MM.1S (cell line): ENCODE results near the gene SLC39A2.

ENCODE experiments used
- DNase-seq: peaks from one replicate; pipeline ENCODE4 v3.0.0-alpha.2; 2015
- H2AFZ ChIP-seq: fragments of 300-600 bp; sonication (generic); 2 replicates; pipeline ENCODE4 v1.6.0; 2016; ENCODE audit warnings: antibody characterized with exemption, low read length
- H3F3A ChIP-seq: fragments of 300-600 bp; sonication (generic); 2 replicates; pipeline ENCODE4 v1.6.1; 2016; ENCODE audit warnings: mild to moderate bottlenecking, antibody characterized with exemption, low read length, moderate library complexity, mixed read lengths; ENCODE audit not compliant: insufficient read depth
- H3K27ac ChIP-seq: fragments of 300-600 bp; sonication (generic); 2 replicates; pipeline ENCODE4 v1.5.1; 2016; ENCODE audit warnings: mild to moderate bottlenecking, low read length
- H3K27me3 ChIP-seq: fragments of 300-600 bp; sonication (generic); replicated peaks from 2 replicates; pipeline ENCODE4 v1.6.0; 2016; ENCODE audit warnings: low read length; ENCODE audit not compliant: insufficient read depth
- H3K36me3 ChIP-seq: fragments of 300-600 bp; sonication (generic); replicated peaks from 2 replicates; pipeline ENCODE4 v1.6.1; 2016; ENCODE audit warnings: mild to moderate bottlenecking, low read length, mixed read lengths; ENCODE audit not compliant: insufficient read depth
- H3K4me1 ChIP-seq: fragments of 300-600 bp; sonication (generic); 2 replicates; pipeline ENCODE4 v1.6.1; 2016; ENCODE audit warnings: low read length, mixed read lengths
- H3K4me2 ChIP-seq: fragments of 300-600 bp; sonication (generic); 2 replicates; pipeline ENCODE4 v1.6.0; 2016; ENCODE audit warnings: low read depth, low read length
- H3K4me3 ChIP-seq: fragments of 300-600 bp; sonication (generic); 2 replicates; pipeline ENCODE4 v1.5.1; 2016; ENCODE audit warnings: low read length, mixed read lengths
- H3K79me2 ChIP-seq: fragments of 300-600 bp; sonication (generic); 2 replicates; pipeline ENCODE4 v1.6.1; 2016; ENCODE audit warnings: mixed run types, low read length, mixed read lengths
- H3K9ac ChIP-seq: fragments of 300-600 bp; sonication (generic); 2 replicates; pipeline ENCODE4 v1.6.1; 2016; ENCODE audit warnings: low read length, mixed read lengths
- H3K9me2 ChIP-seq: fragments of 300-600 bp; sonication (generic); replicated peaks from 2 replicates; pipeline ENCODE4 v1.6.1; 2016; ENCODE audit warnings: mild to moderate bottlenecking, low read length, mixed read lengths; ENCODE audit not compliant: insufficient read depth
- H3K9me3 ChIP-seq: fragments of 300-600 bp; sonication (generic); replicated peaks from 2 replicates; pipeline ENCODE4 v1.6.1; 2016; ENCODE audit warnings: mild to moderate bottlenecking, low read length, mixed read lengths; ENCODE audit not compliant: insufficient read depth
- H4K20me1 ChIP-seq: fragments of 300-600 bp; sonication (generic); 2 replicates; pipeline ENCODE4 v1.6.1; 2016; ENCODE audit warnings: mild to moderate bottlenecking, low read length, moderate library complexity, mixed read lengths; ENCODE audit not compliant: insufficient read depth
- CTCF ChIP-seq: fragments of 300-600 bp; sonication (generic); IDR thresholded peaks from 2 replicates; pipeline ENCODE4 v1.5.1; 2016; ENCODE audit warnings: antibody characterized with exemption, low read length, mixed read lengths
- EZH2 ChIP-seq: fragments of 300-600 bp; sonication (generic); optimal IDR thresholded peaks from 2 replicates; pipeline ENCODE3; 2017; ENCODE audit warnings: low read depth, mild to moderate bottlenecking, antibody characterized with exemption, low read length, mixed read lengths
- EZH2phosphoT487 ChIP-seq: fragments of 300-600 bp; sonication (generic); IDR thresholded peaks from 2 replicates; pipeline ENCODE4 v1.6.1; 2018; ENCODE audit warnings: antibody characterized with exemption, low read length

Gene SLC39A2

GRCh38 chr14:21023174-21023573, 24.1 kb downstream of the SLC39A2 start:
- no peaks in the 10 kb centered on the region for H3K79me2 ChIP-seq
- no peaks in the 10 kb centered on the region for H4K20me1 ChIP-seq
- TF ChIP-seq EZH2 (no peak), EZH2phosphoT487 (no peak), CTCF (no peak)
- no peak overlapping the region for H3K4me3 ChIP-seq
- no peak overlapping the region for H3K9ac ChIP-seq
- no peak overlapping the region for H3K4me2 ChIP-seq
- no peak for DNase-seq
- no peaks in the 10 kb centered on the region for H3K27me3 ChIP-seq
- no peaks in the 10 kb centered on the region for H3F3A ChIP-seq
- H3K27ac ChIP-seq, result no peak overlapping the region
- no peaks in the 10 kb centered on the region for H3K9me2 ChIP-seq
- H3K36me3 ChIP-seq, result no peaks in the 10 kb centered on the region
- no peaks in the 10 kb centered on the region for H3K4me1 ChIP-seq
- no peak overlapping the region for H2AFZ ChIP-seq
- no peaks in the 10 kb centered on the region for H3K9me3 ChIP-seq

- no peaks in the 10 kb centered on the region for H4K20me1 ChIP-seq
- no peaks in the 10 kb centered on the region for H3K36me3 ChIP-seq
- H3K79me2 ChIP-seq, result no peaks in the 10 kb centered on the region
- no peaks in the 10 kb centered on the region for H3K4me1 ChIP-seq
- TF ChIP-seq EZH2phosphoT487 (no peak), EZH2 (no peak), CTCF (no peak)
- H3F3A ChIP-seq, result no peaks in the 10 kb centered on the region
- DNase-seq, result no peak
- H3K27me3 ChIP-seq, result no peaks in the 10 kb centered on the region
- no peak overlapping the region for H3K27ac ChIP-seq
- H2AFZ ChIP-seq, result peak overlapping the region; percentile 67; the same call in 1 of the 2 replicates
- no peaks in the 10 kb centered on the region for H3K9me3 ChIP-seq
- H3K9ac ChIP-seq, result peak overlapping the region; percentile 34; the same call in 1 of the 2 replicates
- H3K4me2 ChIP-seq, result peak overlapping the region; percentile 79
- H3K4me3 ChIP-seq, result peak overlapping the region; percentile 63
- no peaks in the 10 kb centered on the region for H3K9me2 ChIP-seq
These were observed 24.9 kb downstream of the SLC39A2 start for GRCh38 chr14:21023817-21024584.

GRCh38 chr14:21024585-21025370, 25.7 kb downstream of the SLC39A2 start, which contains the start of gene NDRG2:
TSS of gene NDRG2 (minus strand) at chr14:21025061. CDS start at chr14:21023315, 1,746 bp downstream.
- no peaks in the 10 kb centered on the region for H3K27me3 ChIP-seq

More at GRCh38 chr14:21024585-21025370, 25.7 kb downstream of the SLC39A2 start, which contains the start of gene NDRG2:
- TF ChIP-seq EZH2 (no peak), CTCF (no peak), EZH2phosphoT487 (no peak)
- Histone ChIP-seq H3K4me1 (no peaks in the 10 kb centered on the region), H3F3A (no peaks in the 10 kb centered on the region), H3K36me3 (no peaks in the 10 kb centered on the region), H3K79me2 (no peaks in the 10 kb centered on the region), H3K4me2 (peak within 1 kb of the TSS; percentile 79), H3K27ac (no peak within 1 kb of the TSS), H3K9ac (peak within 1 kb of the TSS; percentile 34; the same call in 1 of the 2 replicates), H2AFZ (peak within 1 kb of the TSS; percentile 67), H3K4me3 (peak within 1 kb of the TSS; percentile 63), H3K9me3 (no peaks in the 10 kb centered on the region), H4K20me1 (no peaks in the 10 kb centered on the region), H3K9me2 (no peaks in the 10 kb centered on the region)
- DNase-seq, result peak; percentile 49
